Lower lobe of right lung (tissue), 2 donors: ENCODE measurements around the gene C1orf50. TPM values are rescaled to one million over a fixed set of nuclear protein-coding genes. Genes with fewer than 3 reads are reported as not detected.

Experiments used
- ATAC-seq, 2 donors: fragments of 200-7000 bp; cut with Tn5 transposase; one replicate each; pipeline ENCODE4 v1.9.1; 2020 to 2022; ENCODE audit warnings: mild to moderate bottlenecking in 2 of 2, moderate library complexity in 2 of 2
- DNase-seq: peaks from one replicate; pipeline ENCODE4 v3.0.0-alpha.2; 2020
- H3K27ac ChIP-seq: fragments of 200-600 bp; one replicate; pipeline ENCODE4 v1.8.0; 2022
- H3K27me3 ChIP-seq: fragments of 200-600 bp; one replicate; pipeline ENCODE4 v1.8.0; 2022; ENCODE audit warnings: low read depth
- H3K36me3 ChIP-seq: fragments of 200-600 bp; one replicate; pipeline ENCODE4 v1.8.0; 2022; ENCODE audit warnings: mild to moderate bottlenecking
- H3K4me1 ChIP-seq: fragments of 200-600 bp; one replicate; pipeline ENCODE4 v1.8.0; 2022
- H3K4me3 ChIP-seq: fragments of 200-600 bp; one replicate; pipeline ENCODE4 v1.8.0; 2022; ENCODE audit warnings: mild to moderate bottlenecking
- H3K9me3 ChIP-seq: fragments of 200-600 bp; one replicate; pipeline ENCODE4 v1.8.0; 2022
- intact Hi-C: fragments of 100-400 bp; cut with DNase I; formaldehyde crosslinking; loops from one replicate; pipeline ENCODE4 v1.11.0; 2022
- total RNA-seq: library from RNA; stranded (reverse); fragmentation: NEBNext Ultra II Directional; extraction: Animal tissue kit (Norgen Biotek cat#: 25700); gene quantifications from one replicate; pipeline ENCODE4 v1.2.1, GENCODE V29; 2021
- TF ChIP-seq, protein P1 (sequence below): fragments of 200-600 bp; IDR thresholded peaks from one replicate; pipeline ENCODE4 v1.8.0; 2022; ENCODE audit warnings: antibody characterized with exemption, mild to moderate bottlenecking
- donor health status: DM: no; HTN: yes; CAD: no; lungs with severe emphysema.

C1orf50 gene
- total RNA-seq, 1 donor from 2014 or later, result 5.6 TPM

- TF ChIP-seq, protein P1, sequence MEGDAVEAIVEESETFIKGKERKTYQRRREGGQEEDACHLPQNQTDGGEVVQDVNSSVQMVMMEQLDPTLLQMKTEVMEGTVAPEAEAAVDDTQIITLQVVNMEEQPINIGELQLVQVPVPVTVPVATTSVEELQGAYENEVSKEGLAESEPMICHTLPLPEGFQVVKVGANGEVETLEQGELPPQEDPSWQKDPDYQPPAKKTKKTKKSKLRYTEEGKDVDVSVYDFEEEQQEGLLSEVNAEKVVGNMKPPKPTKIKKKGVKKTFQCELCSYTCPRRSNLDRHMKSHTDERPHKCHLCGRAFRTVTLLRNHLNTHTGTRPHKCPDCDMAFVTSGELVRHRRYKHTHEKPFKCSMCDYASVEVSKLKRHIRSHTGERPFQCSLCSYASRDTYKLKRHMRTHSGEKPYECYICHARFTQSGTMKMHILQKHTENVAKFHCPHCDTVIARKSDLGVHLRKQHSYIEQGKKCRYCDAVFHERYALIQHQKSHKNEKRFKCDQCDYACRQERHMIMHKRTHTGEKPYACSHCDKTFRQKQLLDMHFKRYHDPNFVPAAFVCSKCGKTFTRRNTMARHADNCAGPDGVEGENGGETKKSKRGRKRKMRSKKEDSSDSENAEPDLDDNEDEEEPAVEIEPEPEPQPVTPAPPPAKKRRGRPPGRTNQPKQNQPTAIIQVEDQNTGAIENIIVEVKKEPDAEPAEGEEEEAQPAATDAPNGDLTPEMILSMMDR, result no peak
- DNase-seq, result no peak
- no peaks in the 10 kb centered on the region for H3K27me3 ChIP-seq
- H3K36me3 ChIP-seq, result peaks cover 49% of the 10 kb centered on the region
- H3K9me3 ChIP-seq, result no peaks in the 10 kb centered on the region
- no peak for ATAC-seq
- H3K27ac ChIP-seq, result no peak overlapping the region
- intact Hi-C loops, result no loop called here
- H3K4me3 ChIP-seq, result no peak overlapping the region
- H3K4me1 ChIP-seq, result peaks cover 27% of the 10 kb centered on the region
These were observed 4.8 kb upstream of the C1orf50 start for GRCh38 chr1:42762269-42762668.

GRCh38 chr1:42765269-42765668 lies 1.8 kb upstream of the C1orf50 start:
- TF ChIP-seq, protein P1, result no peak
- peak overlapping the region; percentile 94 for H3K27ac ChIP-seq
- peak overlapping the region; percentile 98 for H3K4me3 ChIP-seq
- DNase-seq (no peak), ATAC-seq (no peak)
- intact Hi-C loops, result no loop called here
- peaks cover 19% of the 10 kb centered on the region for H3K36me3 ChIP-seq
- no peaks in the 10 kb centered on the region for H3K27me3 ChIP-seq
- no peaks in the 10 kb centered on the region for H3K9me3 ChIP-seq
- H3K4me1 ChIP-seq, result peaks cover 31% of the 10 kb centered on the region

- intact Hi-C loops, result no loop called here
- H3K4me1 ChIP-seq, result peaks cover 36% of the 10 kb centered on the region
- H3K27ac ChIP-seq, result peak overlapping the region; percentile 94
- no peaks in the 10 kb centered on the region for H3K27me3 ChIP-seq
- TF ChIP-seq, protein P1, result peak; percentile 46
- H3K36me3 ChIP-seq, result peaks cover 14% of the 10 kb centered on the region
- DNase-seq (no peak), ATAC-seq (peak; percentile 1 to 45)
- peak overlapping the region; percentile 98 for H3K4me3 ChIP-seq
- no peaks in the 10 kb centered on the region for H3K9me3 ChIP-seq
These were observed 963 bp upstream of the C1orf50 start for GRCh38 chr1:42765832-42766740.

- Histone ChIP-seq H3K4me1 (peaks cover 32% of the 10 kb centered on the region), H3K27me3 (no peaks in the 10 kb centered on the region), H3K4me3 (peak overlapping the region; percentile 98), H3K27ac (peak overlapping the region; percentile 94), H3K36me3 (no peaks in the 10 kb centered on the region), H3K9me3 (no peaks in the 10 kb centered on the region)
- TF ChIP-seq, protein P1, result peak; percentile 0
- DNase-seq, result no peak
- ATAC-seq, result peak; percentile 55 to 57
- intact Hi-C loops, result no loop called here
These were observed 506 bp downstream of the C1orf50 start for GRCh38 chr1:42767510-42768000.

- Histone ChIP-seq H3K4me1 (peaks cover 30% of the 10 kb centered on the region), H3K4me3 (peak overlapping the region; percentile 98), H3K36me3 (peaks cover 3% of the 10 kb centered on the region), H3K27ac (no peak overlapping the region), H3K27me3 (no peaks in the 10 kb centered on the region), H3K9me3 (no peaks in the 10 kb centered on the region)
- intact Hi-C loops, result no loop called here
- ATAC-seq, result no peak
- no peak for DNase-seq
- TF ChIP-seq, protein P1, result no peak
These were observed 1.1 kb downstream of the C1orf50 start for GRCh38 chr1:42768172-42768571.
